ENCODE measurements around the gene ZFP91.
A peak's percentile ranks its signal among the peaks of the same experiment; 100 is the strongest.
"Not testable (repeated sequence)": the region's sequence is repeated elsewhere in the genome, so short reads cannot be mapped to it uniquely, and the experiment has no call there.

ZFP91 gene

GRCh38 chr11:58562375-58562800 is 16.5 kb upstream of the ZFP91 start:
- Histone ChIP-seq H3K4me3 (ENCODE audit: insufficient read length, low read depth) (no peak overlapping the region), H3K27me3 (ENCODE audit: insufficient read depth, insufficient read length) (no peaks in the 10 kb centered on the region), H3K36me3 (ENCODE audit: insufficient read depth, insufficient read length, low read length) (no peaks in the 10 kb centered on the region), H3K4me1 (ENCODE audit: insufficient read depth, insufficient read length) (no peaks in the 10 kb centered on the region), H3K9ac (ENCODE audit: insufficient read length, low read depth) (no peak overlapping the region), H3K9me3 (ENCODE audit: insufficient read depth, low read length) (no peaks in the 10 kb centered on the region)
- DNase-seq (ENCODE audit: low read depth, low spot score) = no peak
- TF ChIP-seq ZNF274 (IDR thresholded peaks at IDR 0.05; ENCODE audit: low read depth, low read length) (no peak), SUZ12 (IDR thresholded peaks at IDR 0.05; ENCODE audit: extremely low read depth, insufficient read depth, insufficient read length) (no peak), YY1 (IDR thresholded peaks at IDR 0.05; ENCODE audit: insufficient read depth, insufficient read length) (no peak)

DNA sequence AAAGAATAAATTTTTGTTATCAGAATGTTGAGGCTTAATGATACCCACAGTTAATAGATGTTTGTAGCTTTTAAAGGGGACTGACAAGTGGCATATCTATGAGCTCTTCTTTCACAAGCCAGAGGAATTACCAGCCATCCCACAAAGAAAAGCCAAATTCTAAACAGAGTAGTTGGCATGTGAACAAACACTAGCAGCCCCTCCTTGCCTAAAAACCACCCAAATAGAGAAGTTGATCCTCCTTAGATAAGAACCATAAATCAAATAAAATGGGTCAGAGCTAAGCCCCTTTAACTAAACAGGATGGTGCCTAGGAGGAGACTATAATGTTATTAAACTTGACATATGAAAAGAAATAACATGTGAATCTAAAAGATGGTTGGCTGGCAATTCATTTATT is 14.6 kb upstream of the ZFP91 start:
- no peak for TF ChIP-seq SUZ12 (IDR thresholded peaks at IDR 0.05; ENCODE audit: extremely low read depth, insufficient read depth, insufficient read length)
- TF ChIP-seq ZNF274 (IDR thresholded peaks at IDR 0.05; ENCODE audit: low read depth, low read length) = no peak
- no peak for TF ChIP-seq YY1 (IDR thresholded peaks at IDR 0.05; ENCODE audit: insufficient read depth, insufficient read length)
- Histone ChIP-seq H3K4me1 (ENCODE audit: insufficient read depth, insufficient read length) (no peaks in the 10 kb centered on the region), H3K9me3 (ENCODE audit: insufficient read depth, low read length) (no peaks in the 10 kb centered on the region), H3K4me3 (ENCODE audit: insufficient read length, low read depth) (no peak overlapping the region), H3K27me3 (ENCODE audit: insufficient read depth, insufficient read length) (no peaks in the 10 kb centered on the region), H3K9ac (ENCODE audit: insufficient read length, low read depth) (no peak overlapping the region), H3K36me3 (ENCODE audit: insufficient read depth, insufficient read length, low read length) (peaks cover 3% of the 10 kb centered on the region)
- DNase-seq (ENCODE audit: low read depth, low spot score) = no peak

DNA sequence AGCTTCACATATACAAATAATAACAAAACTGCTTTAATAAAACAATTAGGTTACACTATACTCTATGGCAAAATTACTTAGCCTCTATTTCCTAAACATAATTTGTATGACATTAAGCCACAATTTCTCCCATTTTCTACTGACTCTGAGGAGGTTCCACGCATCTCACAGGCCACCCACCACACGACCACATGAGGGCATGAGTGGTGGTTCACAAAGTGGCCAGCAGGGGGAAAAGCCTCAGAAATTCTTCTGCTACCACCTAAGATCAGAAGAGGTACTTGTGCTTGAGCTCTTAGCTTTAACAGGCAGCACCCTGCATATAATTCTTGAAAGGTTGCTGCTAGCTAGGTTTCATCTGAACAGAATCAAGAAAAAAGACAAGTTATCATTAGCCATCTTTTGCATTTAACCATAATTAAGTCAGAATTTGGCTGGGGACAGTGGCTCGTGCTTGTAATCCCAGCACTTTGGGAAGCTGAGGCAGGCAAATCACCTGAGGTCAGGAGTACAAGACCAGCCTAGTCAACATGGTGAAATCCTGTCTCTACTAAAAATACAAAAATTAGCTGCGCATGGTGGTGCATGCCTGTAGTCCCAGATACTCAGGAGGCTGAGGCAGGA is 10.9 kb upstream of the ZFP91 start:
- no peaks in the 10 kb centered on the region for H3K9me3 ChIP-seq (ENCODE audit: insufficient read depth, low read length)
- no peaks in the 10 kb centered on the region for H3K27me3 ChIP-seq (ENCODE audit: insufficient read depth, insufficient read length)
- H3K36me3 ChIP-seq (ENCODE audit: insufficient read depth, insufficient read length, low read length) = peaks cover 6% of the 10 kb centered on the region
- no peak overlapping the region for H3K4me3 ChIP-seq (ENCODE audit: insufficient read length, low read depth)
- no peak overlapping the region for H3K9ac ChIP-seq (ENCODE audit: insufficient read length, low read depth)
- TF ChIP-seq SUZ12 (IDR thresholded peaks at IDR 0.05; ENCODE audit: extremely low read depth, insufficient read depth, insufficient read length) (no peak), YY1 (IDR thresholded peaks at IDR 0.05; ENCODE audit: insufficient read depth, insufficient read length) (no peak), ZNF274 (IDR thresholded peaks at IDR 0.05; ENCODE audit: low read depth, low read length) (no peak)
- DNase-seq (ENCODE audit: low read depth, low spot score) = peak; percentile 75
- H3K4me1 ChIP-seq (ENCODE audit: insufficient read depth, insufficient read length) = no peaks in the 10 kb centered on the region

DNA sequence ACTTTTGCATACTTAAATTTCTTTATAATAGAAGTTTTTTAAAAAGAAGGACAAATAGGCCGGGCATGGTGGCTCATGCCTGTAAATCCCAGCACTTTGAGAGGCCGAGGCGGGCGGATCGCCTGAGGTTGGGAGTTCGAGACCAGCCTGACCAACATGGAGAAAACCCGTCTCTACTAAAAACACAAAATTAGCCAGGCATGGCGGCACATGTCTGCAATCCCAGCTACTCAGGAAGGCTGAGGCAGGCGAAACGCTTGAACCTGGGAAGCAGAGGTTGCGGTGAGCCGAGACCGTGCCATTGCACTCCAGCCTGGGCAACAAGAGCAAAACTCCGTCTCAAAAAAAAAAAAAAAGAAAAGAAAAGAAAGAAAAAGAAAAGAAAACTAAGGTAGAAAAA is 6.0 kb upstream of the ZFP91 start:
- not testable (repeated sequence) for H3K4me3 ChIP-seq (ENCODE audit: insufficient read length, low read depth); DNase-seq (ENCODE audit: low read depth, low spot score); H3K9ac ChIP-seq (ENCODE audit: insufficient read length, low read depth); H3K27me3 ChIP-seq (ENCODE audit: insufficient read depth, insufficient read length); H3K36me3 ChIP-seq (ENCODE audit: insufficient read depth, insufficient read length, low read length); H3K9me3 ChIP-seq (ENCODE audit: insufficient read depth, low read length); H3K4me1 ChIP-seq (ENCODE audit: insufficient read depth, insufficient read length)

DNA sequence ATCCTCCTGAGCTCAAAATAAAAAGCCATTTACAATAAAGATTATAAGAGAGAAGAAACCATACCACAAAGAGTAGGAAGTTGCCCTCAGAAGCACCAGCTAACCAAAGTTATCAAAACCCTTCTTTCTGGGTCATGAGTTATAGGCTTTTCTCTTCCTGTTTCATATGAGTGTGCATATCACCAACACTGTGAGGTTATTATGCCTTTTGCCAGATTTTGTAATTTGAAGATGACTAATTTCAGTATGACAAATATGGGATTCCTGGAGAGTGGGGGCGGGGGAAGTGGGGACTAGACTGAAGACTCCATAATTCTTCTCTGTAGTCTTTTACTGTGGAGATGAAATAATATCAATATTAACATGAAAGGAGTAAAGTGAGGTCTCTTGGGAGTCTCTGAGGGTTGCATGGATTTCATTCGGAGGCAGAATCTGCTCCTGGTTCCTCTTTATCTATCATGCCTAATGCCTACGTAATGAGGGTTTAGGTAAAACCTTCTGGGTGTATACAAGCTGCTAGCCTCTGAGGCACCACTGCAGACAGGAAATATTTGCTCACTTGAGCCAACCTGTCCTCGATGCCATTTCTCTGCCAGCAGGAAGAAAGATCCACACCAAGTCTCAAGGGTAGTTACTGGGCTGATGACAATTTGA is 5.3 kb upstream of the ZFP91 start:
- H3K9ac ChIP-seq (ENCODE audit: insufficient read length, low read depth) = no peak overlapping the region
- no peak for DNase-seq (ENCODE audit: low read depth, low spot score)

DNA sequence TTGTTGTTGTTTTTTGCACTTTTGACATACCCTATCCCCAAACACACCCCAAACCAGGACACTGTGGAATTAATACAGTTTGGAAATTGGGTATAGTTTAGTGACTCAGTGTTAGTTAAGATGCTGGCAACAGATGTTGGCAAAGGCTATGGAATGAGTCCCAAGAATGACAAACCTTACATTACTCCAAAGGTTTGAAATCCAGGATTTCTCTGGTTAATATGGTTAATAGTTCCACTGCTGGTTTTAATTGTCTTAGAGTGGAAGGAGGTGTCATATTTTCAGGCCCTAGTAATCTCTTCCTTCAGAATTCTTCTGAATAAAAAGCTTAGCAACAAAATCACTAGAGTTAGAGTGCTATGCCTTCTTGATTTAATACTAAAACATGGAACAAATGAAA is 4.0 kb upstream of the ZFP91 start:
- no peaks in the 10 kb centered on the region for H3K9me3 ChIP-seq (ENCODE audit: insufficient read depth, low read length)
- peaks cover 3% of the 10 kb centered on the region for H3K36me3 ChIP-seq (ENCODE audit: insufficient read depth, insufficient read length, low read length)
- TF ChIP-seq ZNF274 (IDR thresholded peaks at IDR 0.05; ENCODE audit: low read depth, low read length) = no peak
- TF ChIP-seq YY1 (IDR thresholded peaks at IDR 0.05; ENCODE audit: insufficient read depth, insufficient read length) = no peak
- TF ChIP-seq SUZ12 (IDR thresholded peaks at IDR 0.05; ENCODE audit: extremely low read depth, insufficient read depth, insufficient read length) = no peak
- no peaks in the 10 kb centered on the region for H3K27me3 ChIP-seq (ENCODE audit: insufficient read depth, insufficient read length)
- no peak for DNase-seq (ENCODE audit: low read depth, low spot score)
- H3K4me1 ChIP-seq (ENCODE audit: insufficient read depth, insufficient read length) = no peaks in the 10 kb centered on the region
- no peak overlapping the region for H3K9ac ChIP-seq (ENCODE audit: insufficient read length, low read depth)
- no peak overlapping the region for H3K4me3 ChIP-seq (ENCODE audit: insufficient read length, low read depth)

More for the DNA sequence above, 5.3 kb upstream of the ZFP91 start:
- peaks cover 9% of the 10 kb centered on the region for H3K36me3 ChIP-seq (ENCODE audit: insufficient read depth, insufficient read length, low read length)
- no peak overlapping the region for H3K4me3 ChIP-seq (ENCODE audit: insufficient read length, low read depth)
- no peaks in the 10 kb centered on the region for H3K27me3 ChIP-seq (ENCODE audit: insufficient read depth, insufficient read length)
- no peaks in the 10 kb centered on the region for H3K4me1 ChIP-seq (ENCODE audit: insufficient read depth, insufficient read length)
- no peaks in the 10 kb centered on the region for H3K9me3 ChIP-seq (ENCODE audit: insufficient read depth, low read length)
- no peak for TF ChIP-seq YY1 (IDR thresholded peaks at IDR 0.05; ENCODE audit: insufficient read depth, insufficient read length)
- TF ChIP-seq ZNF274 (IDR thresholded peaks at IDR 0.05; ENCODE audit: low read depth, low read length) = no peak
- TF ChIP-seq SUZ12 (IDR thresholded peaks at IDR 0.05; ENCODE audit: extremely low read depth, insufficient read depth, insufficient read length) = no peak

- H3K9me3 ChIP-seq (ENCODE audit: insufficient read depth, low read length) = no peaks in the 10 kb centered on the region
- H3K4me3 ChIP-seq (ENCODE audit: insufficient read length, low read depth) = no peak within 1 kb of the TSS
- H3K9ac ChIP-seq (ENCODE audit: insufficient read length, low read depth) = peak within 1 kb of the TSS; percentile 88
- no peak for TF ChIP-seq ZNF274 (IDR thresholded peaks at IDR 0.05; ENCODE audit: low read depth, low read length)
- TF ChIP-seq SUZ12 (IDR thresholded peaks at IDR 0.05; ENCODE audit: extremely low read depth, insufficient read depth, insufficient read length) = no peak
- TF ChIP-seq YY1 (IDR thresholded peaks at IDR 0.05; ENCODE audit: insufficient read depth, insufficient read length) = no peak
- no peaks in the 10 kb centered on the region for H3K27me3 ChIP-seq (ENCODE audit: insufficient read depth, insufficient read length)
- DNase-seq (ENCODE audit: low read depth, low spot score) = no peak
- no peaks in the 10 kb centered on the region for H3K4me1 ChIP-seq (ENCODE audit: insufficient read depth, insufficient read length)
- peaks cover 5% of the 10 kb centered on the region for H3K36me3 ChIP-seq (ENCODE audit: insufficient read depth, insufficient read length, low read length)
Measured at GRCh38 chr11:58575377-58576020, 3.4 kb upstream of the ZFP91 start, which contains the start of gene LPXN. Gene LPXN (minus strand): TSS chr11:58575856. CDS start chr11:58575772, 84 bp downstream.

Measured in NT2/D1 (cell line).